Osteoblast (primary cell): ENCODE measurements around the gene CDH12. TPM values are rescaled to one million over a fixed set of nuclear protein-coding genes. Genes with fewer than 3 reads are reported as not detected.

Experiments
- DNase-seq: peaks from one replicate; pipeline ENCODE4 v3.0.0; 2011; ENCODE audit warnings: low spot score, mixed read lengths; ENCODE audit not compliant: insufficient read length; ENCODE audit errors: missing footprints
- H2AFZ ChIP-seq: 2 replicates; pipeline ENCODE4 v1.6.0; 2011; ENCODE audit warnings: mild to moderate bottlenecking, low read length
- H3K27ac ChIP-seq: 2 replicates; pipeline ENCODE4 v1.5.1; 2011; ENCODE audit warnings: mild to moderate bottlenecking, low read depth, low read length, moderate library complexity
- H3K27me3 ChIP-seq: 2 replicates; pipeline ENCODE4 v1.6.0; 2012; ENCODE audit warnings: mild to moderate bottlenecking, control low read depth, inconsistent platforms, low read length, moderate library complexity; ENCODE audit not compliant: insufficient read depth
- H3K36me3 ChIP-seq: 2 replicates; pipeline ENCODE4 v1.5.1; 2011; ENCODE audit warnings: mild to moderate bottlenecking, low read length, control low read depth, moderate library complexity; ENCODE audit not compliant: insufficient read depth
- H3K4me1 ChIP-seq: 2 replicates; pipeline ENCODE4 v1.5.1; 2011; ENCODE audit warnings: mild to moderate bottlenecking, low read length, control low read depth, moderate library complexity; ENCODE audit not compliant: insufficient read depth
- H3K4me2 ChIP-seq: 2 replicates; pipeline ENCODE4 v1.6.0; 2011; ENCODE audit warnings: mild to moderate bottlenecking, low read length; ENCODE audit not compliant: insufficient read depth
- H3K4me3 ChIP-seq: fragments of 200-600 bp; sonication (generic); 3 replicates; pipeline ENCODE4 v1.5.1; 2012; ENCODE audit warnings: mild to moderate bottlenecking, low read length, inconsistent platforms; ENCODE audit not compliant: insufficient read depth
- H3K79me2 ChIP-seq: 2 replicates; pipeline ENCODE4 v1.6.0; 2012; ENCODE audit warnings: mild to moderate bottlenecking, low read length, control low read depth, inconsistent platforms; ENCODE audit not compliant: insufficient read depth
- H3K9me3 ChIP-seq: 2 replicates; pipeline ENCODE4 v1.5.1; 2011; ENCODE audit warnings: low read depth, low read length, control low read depth
- H4K20me1 ChIP-seq: 2 replicates; pipeline ENCODE4 v1.6.0; 2012; ENCODE audit warnings: mild to moderate bottlenecking, low read length, control low read depth; ENCODE audit not compliant: insufficient read depth
- CTCF ChIP-seq: IDR thresholded peaks from 2 replicates; pipeline ENCODE4 v1.5.1; 2011; ENCODE audit warnings: mild to moderate bottlenecking, low read depth, low read length, moderate library complexity; ENCODE audit errors: extremely low read depth
- total RNA-seq: library from RNA; depleted of rRNA; stranded (reverse); fragments of >200 nt; gene quantifications from 2 replicates; pipeline ENCODE4 v1.2.3, GENCODE V29; 2012

CDH12 gene
- total RNA-seq, 1 donor: not detected

- no peaks in the 10 kb centered on the region for H3K9me3 ChIP-seq
- H3K27ac ChIP-seq: no peak overlapping the region
- no peak for TF ChIP-seq CTCF
- no peak overlapping the region for H3K4me2 ChIP-seq
- H3K27me3 ChIP-seq: no peaks in the 10 kb centered on the region
- no peaks in the 10 kb centered on the region for H3K36me3 ChIP-seq
- no peaks in the 10 kb centered on the region for H3K4me1 ChIP-seq
- no peak overlapping the region for H3K4me3 ChIP-seq
- no peaks in the 10 kb centered on the region for H4K20me1 ChIP-seq
- H3K79me2 ChIP-seq: no peaks in the 10 kb centered on the region
- no peak for DNase-seq
- H2AFZ ChIP-seq: no peak overlapping the region
Measured at GRCh38 chr5:21807953-21808352, 1045.2 kb downstream of the CDH12 start.

GRCh38 chr5:21806943-21807342 lies 1046.2 kb downstream of the CDH12 start:
- no peak overlapping the region for H3K27ac ChIP-seq
- no peak overlapping the region for H2AFZ ChIP-seq

GRCh38 chr5:21806271-21806670 lies 1046.9 kb downstream of the CDH12 start:
- no peaks in the 10 kb centered on the region for H4K20me1 ChIP-seq
- DNase-seq: no peak
- H3K79me2 ChIP-seq: no peaks in the 10 kb centered on the region
- H3K36me3 ChIP-seq: no peaks in the 10 kb centered on the region
- no peaks in the 10 kb centered on the region for H3K27me3 ChIP-seq
- H3K27ac ChIP-seq: no peak overlapping the region
- no peak overlapping the region for H3K4me2 ChIP-seq
- no peaks in the 10 kb centered on the region for H3K4me1 ChIP-seq
- H3K4me3 ChIP-seq: no peak overlapping the region
- no peak for TF ChIP-seq CTCF
- no peak overlapping the region for H2AFZ ChIP-seq
- no peaks in the 10 kb centered on the region for H3K9me3 ChIP-seq

More at GRCh38 chr5:21806943-21807342, 1046.2 kb downstream of the CDH12 start:
- H4K20me1 ChIP-seq: no peaks in the 10 kb centered on the region
- H3K4me3 ChIP-seq: no peak overlapping the region
- no peaks in the 10 kb centered on the region for H3K27me3 ChIP-seq
- no peak overlapping the region for H3K4me2 ChIP-seq
- H3K4me1 ChIP-seq: no peaks in the 10 kb centered on the region
- no peaks in the 10 kb centered on the region for H3K9me3 ChIP-seq
- DNase-seq: no peak
- H3K79me2 ChIP-seq: no peaks in the 10 kb centered on the region
- no peaks in the 10 kb centered on the region for H3K36me3 ChIP-seq
- TF ChIP-seq CTCF: no peak

GRCh38 chr5:21802869-21803490 lies 1050.2 kb downstream of the CDH12 start:
- no peaks in the 10 kb centered on the region for H3K9me3 ChIP-seq
- peak; percentile 44 for TF ChIP-seq CTCF
- no peak for DNase-seq

More at GRCh38 chr5:21802869-21803490, 1050.2 kb downstream of the CDH12 start:
- Histone ChIP-seq H3K27ac (no peak overlapping the region), H3K4me2 (no peak overlapping the region), H2AFZ (no peak overlapping the region), H3K4me3 (no peak overlapping the region), H4K20me1 (no peaks in the 10 kb centered on the region), H3K36me3 (no peaks in the 10 kb centered on the region), H3K27me3 (no peaks in the 10 kb centered on the region), H3K79me2 (no peaks in the 10 kb centered on the region), H3K4me1 (no peaks in the 10 kb centered on the region)
